HG03095 (cell line): ENCODE data around the gene LARP6.
"Not testable (repeated sequence)": the region's sequence is repeated elsewhere in the genome, so short reads cannot be mapped to it uniquely, and the experiment has no call there.

Experiments
- ATAC-seq: cut with Tn5 transposase; IDR thresholded peaks from one replicate; pipeline ENCODE4 v1.9.1; 2021; ENCODE audit warnings: moderate library complexity; ENCODE audit not compliant: unreplicated experiment

The LARP6 gene

DNA sequence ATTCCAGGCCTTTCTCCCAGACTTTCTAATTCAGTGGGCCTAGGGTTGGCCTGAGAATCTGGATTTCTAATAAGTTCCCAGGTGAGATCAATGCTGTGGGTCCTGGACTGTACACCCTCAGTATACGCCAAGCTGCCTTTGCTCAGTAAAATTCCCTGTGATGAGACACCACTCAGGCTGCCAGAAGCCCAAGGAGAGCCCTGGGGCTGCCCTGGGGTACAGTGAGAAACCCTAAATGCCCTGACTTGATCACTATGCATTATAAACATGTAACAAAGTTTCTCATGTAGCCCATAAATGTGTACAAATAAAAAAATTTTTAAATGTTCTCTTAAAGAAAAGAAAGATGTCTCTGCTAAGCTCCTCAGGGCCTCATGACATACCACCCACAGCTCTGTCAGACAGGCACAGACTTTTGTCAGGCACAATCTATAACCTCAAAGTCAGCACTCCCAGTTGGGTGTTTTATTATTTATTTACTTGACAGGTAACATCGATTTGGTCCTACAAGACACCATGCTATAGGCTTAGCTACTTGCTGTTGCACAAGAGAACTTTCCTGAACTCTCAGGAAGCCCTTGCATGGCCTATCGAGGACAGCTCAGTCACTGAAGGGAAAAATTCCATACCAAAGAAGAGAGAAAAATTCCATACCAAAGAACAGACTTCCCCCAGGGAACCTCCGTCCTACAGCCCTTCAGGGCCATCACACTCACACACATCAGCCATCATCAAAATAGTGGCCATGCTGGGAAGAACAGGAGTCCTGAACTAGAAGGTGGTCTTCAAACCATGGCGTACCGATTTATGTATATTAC lies 22.7 kb downstream of the LARP6 start:
- ATAC-seq: no peak

DNA sequence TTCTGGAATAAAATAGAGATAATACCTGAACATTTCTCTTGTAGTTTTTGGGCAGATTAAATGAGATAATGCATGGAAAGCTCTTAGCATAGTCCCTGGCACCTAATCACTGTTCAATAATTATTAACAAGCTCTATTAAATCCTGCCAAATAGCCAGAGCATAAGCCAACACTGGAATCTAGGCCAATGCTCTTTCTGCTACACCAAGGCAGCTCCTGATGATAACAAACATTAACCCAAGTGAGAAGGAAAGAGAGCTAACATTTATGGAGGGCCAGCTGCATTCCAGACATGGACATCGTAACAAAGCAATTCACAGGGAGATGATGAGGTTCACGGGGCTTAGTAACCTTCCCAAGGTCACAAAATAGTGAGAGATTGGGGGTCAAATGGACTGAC lies 23.3 kb downstream of the LARP6 start:
- ATAC-seq: no peak

DNA sequence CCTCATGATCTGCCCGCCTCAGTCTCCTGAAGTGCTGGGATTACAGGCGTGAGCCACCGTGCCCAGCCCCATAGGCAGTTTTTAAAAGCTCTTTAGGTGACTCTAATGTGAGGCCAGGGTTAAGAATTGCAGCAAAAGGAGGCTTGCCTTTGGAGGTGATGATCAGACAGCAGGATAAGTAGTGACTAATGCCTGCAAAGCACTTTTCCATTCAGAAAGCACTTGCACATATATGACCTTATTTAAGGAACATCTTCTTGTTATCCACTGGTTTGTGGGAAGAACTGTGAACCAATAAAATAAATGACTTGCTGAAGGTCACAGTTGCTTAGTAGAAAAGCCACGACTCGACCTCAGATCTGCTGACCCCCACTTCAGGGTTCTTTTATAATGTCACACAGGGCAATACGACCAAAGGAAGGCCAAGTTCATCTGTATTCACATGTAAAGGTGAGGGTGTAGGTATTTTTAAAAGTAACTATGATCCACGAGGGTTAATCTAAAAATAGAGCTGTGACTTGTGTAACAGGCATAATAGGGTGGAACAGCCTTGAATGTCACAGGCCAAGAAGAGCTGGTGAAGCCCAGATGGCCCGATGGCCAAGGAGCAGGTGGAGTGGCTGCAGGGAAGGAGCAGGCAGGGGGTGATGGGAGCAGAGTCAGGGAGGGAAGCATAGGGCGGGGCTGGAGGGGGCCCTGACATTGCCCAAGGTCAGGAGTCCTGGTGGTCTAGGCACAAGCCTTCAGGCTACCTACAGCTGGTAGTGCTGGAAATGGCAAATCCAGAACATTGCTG lies 24.4 kb downstream of the LARP6 start:
- ATAC-seq: no peak

DNA sequence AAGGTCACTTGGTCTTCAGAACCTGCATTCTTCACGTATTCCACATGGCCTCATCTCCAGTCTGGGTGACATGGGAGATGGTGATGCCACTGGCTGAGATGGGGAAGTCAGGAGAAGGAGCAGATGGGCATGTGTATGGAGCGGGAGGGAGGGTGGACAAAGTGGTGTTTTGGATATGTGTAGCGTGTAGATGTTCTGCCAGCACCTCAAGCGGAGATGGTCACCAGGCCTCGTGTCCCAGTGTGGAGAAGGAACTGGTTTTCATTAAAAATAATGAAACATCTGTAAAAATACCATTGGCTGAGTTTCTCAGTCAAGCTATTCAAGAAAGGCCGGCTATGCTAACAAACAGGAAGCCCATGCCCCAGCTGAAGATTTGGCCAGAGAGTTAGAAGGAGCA lies 26.2 kb downstream of the LARP6 start:
- ATAC-seq: no peak

DNA sequence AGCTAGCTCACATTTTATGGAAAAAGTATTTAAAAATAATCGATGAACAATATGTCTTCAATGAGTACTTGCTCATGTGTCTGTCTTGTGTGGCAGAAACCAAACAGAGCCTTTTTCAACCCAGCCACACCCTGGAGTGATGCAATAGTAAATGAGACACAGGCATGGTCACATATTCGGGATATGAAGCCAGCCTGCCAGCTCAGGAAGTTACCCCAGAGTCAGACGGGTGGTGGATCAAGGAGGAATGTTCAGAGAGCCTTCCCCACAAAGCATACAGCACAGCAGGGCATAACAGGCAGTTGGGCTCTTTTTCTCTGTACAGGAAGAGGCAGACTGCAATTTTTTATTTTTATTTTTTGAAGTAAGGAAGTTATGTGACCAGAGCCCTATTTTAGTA lies 27.3 kb downstream of the LARP6 start:
- no peak for ATAC-seq

DNA sequence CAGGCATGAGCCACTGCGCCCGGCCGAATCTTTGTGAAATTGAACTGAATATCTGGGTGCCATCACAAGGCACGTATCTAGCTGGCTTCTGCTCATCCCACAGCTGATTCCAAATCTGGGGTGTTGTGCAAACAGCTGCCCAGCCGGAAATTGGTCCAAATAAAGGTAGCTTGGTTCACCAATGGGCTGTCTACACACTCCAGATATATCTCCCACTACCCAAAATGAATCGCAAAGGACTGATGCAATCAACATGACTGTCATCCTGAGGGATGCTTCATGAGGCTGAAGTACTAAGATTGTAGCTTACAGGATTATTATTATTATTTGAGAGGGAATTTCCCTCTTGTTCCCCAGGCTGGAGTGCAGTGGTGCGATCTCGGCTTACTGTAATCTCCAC lies 28.1 kb downstream of the LARP6 start:
- ATAC-seq: no peak

DNA sequence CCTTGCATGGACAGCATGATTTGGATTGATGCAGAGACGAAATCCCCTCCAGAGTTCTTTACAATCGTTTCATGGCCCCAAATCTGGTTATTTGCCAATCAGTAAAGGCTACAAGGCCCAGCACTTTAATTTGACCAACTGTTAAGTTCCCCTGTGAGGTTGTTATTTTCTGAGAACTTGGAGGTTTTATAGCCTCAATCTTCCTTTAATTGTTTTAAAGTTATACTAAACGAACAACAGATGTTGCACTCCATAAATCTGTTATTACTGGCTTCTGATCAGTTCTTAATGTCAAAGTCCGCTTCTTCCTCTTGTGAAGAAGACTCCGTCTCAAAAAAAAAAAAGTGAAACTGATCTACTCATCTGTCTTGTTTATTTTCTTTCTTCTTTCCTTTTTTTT lies 30.8 kb downstream of the LARP6 start:
- no peak for ATAC-seq

DNA sequence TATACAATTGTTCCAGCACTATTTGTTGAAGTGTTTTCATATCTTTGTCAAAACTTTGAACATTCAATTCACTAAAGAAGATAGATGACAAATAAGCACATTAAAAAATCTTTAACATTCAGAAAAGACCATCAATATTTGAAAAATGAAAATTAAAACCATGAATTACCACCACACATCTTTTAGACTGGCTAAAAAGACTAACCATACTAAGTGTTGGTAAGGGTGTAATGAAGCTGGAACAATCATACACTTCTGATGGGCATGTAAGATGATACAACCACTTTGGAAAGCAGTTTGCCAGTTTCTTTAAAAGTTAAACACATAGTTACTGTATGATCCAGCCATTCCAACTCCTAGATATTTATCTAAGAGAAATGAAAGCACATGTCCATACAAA lies 33.7 kb downstream of the LARP6 start:
- ATAC-seq: no peak

DNA sequence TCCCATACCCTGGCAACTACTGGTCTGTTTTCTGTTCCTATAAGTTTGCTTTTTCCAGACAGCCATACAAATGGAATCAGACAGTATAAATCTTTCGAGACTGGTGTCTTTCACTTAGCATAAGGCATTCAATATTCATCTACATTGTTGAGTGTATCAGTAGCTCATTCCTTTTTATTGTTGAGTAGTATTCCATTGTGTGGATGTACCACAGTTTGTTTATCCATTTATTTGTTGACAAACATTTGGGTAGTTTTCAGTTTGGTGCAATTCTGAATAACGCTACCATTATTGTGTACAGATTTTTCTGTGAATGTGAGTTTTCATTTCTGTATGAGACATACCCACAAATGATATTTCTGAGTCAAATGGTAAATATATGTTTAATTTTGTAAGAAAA lies 35.4 kb downstream of the LARP6 start:
- ATAC-seq: no peak

DNA sequence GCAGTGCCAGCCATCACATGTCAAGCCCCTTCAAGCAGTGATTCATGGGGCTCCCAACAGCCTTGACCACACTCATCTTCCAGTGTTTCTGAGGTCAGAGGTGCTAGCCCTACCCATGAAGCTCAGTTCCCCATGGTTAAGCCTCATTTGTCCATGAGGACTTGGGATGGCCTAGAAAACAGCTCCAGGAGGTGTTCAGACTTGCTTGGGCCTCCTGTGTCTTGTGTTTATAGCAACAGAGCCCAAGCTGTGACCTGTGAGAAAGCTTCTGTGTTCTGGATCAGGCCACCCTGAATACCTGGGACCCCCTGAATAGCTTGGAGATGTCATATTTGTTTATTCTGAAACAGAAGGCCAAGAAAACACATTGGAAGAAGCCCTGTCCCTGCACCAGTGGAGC lies 36.7 kb downstream of the LARP6 start:
- ATAC-seq: no peak

DNA sequence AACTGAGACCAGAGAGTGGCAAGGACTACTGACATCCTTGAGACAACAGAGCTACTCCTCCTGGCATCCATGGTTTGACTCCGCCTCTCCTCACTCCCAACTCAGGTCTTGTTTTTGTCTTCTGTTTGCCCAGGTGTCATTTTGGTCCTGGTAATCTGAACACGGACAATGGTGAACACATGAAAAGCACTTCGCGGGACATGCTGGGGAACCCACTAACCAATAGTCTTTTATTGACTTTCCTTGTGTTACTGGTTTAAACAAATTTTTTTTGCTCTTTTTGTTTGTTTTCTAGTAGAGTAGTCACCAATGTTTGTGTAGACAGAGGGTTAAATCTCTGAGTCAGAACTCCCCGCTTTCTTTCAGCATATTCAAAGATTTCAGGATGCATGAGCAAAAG lies 38.4 kb downstream of the LARP6 start:
- ATAC-seq: no peak

DNA sequence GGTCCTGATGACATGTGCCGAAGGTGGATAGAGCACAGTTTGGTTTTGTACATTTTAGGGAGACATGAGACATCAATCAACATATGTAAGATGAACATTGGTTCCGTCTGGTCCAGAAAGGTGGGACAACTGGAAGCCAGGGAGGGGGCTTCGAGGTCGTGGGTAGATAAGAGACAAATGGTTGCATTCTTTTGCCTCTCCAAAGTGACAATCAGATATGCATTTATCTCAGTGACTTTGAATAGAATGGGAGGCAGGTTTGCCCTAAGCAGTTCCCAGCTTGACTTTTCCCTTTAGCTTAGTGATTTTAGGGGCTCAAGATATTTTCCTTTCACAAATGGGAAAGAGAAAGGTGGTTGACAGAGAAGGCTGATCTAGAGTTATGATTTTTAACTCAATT lies 38.9 kb downstream of the LARP6 start:
- ATAC-seq: not testable (repeated sequence)

DNA sequence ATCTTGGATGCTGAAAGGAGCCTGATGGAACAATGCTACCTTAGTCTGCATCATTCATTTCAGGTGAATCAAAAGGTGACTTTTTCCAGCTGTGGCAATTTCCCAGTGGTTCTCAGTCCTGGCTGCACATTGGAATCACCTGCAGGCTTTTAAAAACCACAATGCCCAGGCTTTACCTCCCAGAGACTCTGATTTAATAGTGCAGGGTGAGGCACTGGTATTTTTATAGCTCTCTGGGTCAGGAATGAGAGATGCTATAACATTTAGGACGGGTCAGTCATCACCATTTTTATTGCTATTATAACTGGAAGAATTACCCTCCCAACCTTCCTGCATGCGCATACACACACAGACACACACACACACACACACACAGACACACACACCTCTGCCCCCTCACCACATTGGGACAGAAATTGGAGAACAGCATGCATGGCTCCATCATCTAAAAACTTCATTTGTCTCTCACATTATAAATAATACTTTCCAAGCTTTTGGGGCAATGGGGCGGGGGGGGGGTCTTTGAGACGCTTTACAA lies 41.1 kb downstream of the LARP6 start:
- ATAC-seq: no peak

DNA sequence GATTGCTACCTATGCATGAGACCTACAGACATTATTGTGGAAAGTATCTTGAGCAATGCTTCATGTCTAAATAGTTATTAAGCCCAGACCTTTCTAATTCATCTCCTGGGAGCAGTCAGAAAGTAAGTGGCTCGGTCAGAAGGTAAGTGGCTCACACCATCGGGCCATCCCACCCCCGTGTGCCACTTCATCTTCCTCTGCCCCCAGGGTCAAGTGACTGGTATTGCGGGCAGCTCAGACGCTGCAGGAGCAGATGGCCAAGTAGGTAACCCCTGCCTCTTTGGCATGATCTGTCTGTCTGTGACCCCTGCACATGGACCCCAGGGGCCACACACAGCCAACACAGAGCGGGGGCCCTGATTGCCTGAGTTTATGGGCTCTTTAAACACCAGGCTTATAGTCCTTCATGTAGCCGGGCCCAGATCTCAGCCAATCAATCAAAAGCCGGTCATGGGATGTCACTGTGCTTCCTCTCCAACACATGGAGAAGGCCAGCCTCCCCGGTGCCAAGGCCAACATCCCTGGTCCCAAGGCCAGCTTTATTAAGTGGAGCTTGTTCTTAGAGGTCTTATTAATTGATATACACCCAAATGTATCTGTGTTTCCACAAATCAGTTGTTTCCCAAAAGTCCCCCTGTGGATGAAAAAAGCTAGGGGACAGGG lies 42.9 kb downstream of the LARP6 start:
- ATAC-seq: no peak

DNA sequence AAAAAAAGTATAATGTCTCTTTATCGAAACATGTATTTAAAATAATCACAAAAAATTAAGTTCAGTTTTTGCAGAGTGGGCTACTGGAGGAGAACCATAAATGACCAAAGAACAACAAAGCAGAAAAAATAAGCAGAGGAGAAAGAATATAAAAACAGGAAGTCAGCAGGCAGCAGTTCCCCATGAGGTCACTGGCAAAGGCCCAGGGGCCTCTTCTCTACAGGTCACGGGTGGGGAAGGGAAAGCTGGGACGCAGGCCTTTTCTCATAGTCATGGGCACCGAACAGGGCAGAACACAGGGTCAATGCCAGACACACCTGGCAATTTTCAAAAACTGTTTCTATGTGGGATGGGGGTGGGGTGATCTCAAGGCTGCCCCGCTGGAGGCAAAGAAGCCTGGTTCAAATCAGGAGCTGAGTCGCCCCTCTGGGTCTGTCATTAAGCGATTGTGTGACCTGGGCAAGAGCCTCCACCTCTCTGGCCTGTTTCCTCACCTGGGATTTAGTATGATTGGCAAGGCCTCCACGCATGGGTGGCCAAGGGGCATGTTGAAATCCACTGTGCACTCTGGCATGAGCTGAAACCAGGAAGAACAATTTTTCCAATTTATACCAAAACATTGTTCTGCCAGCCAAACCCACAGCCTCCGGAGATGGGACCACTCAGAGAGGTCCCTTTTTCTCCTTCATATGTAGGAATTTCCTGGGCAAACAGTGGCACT lies 46.8 kb downstream of the LARP6 start:
- ATAC-seq: no peak

DNA sequence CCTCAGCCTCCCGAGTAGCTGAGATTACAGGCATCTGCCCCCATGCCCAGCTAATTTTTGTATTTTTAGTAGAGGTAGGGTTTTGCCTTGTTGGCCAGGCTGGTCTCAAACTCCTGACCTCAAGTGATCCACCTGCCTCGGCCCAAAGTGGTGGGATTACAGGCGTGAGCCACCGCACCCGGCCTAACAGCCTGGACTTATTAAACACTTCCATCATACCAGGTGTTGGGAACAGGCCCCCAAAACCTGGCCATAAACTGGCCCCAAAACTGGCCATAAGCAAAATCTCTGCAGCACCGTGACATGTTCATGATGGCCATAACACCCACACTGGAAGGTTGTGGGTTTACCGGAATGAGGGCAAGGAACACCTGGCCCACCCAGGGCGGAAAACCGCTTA lies 49.6 kb downstream of the LARP6 start:
- not testable (repeated sequence) for ATAC-seq

DNA sequence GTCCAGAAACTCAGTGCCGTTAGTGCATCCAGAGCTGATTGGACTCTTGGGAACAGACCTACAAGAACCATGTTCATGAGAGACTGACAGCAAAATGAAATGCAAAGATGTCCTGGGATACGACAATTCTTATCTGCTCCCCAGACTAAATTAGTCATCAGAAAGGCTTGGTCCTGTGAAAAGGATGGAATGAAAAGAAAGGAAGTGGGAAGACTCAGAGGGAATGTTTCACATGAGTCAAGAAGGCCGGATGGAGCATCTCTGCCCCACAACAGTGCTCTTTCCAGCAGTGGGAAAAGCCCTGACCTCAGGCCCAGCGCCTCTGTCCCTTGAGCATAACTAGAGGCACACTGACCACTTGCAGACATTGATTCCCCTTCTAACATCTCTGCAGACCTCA lies 51.3 kb downstream of the LARP6 start:
- no peak for ATAC-seq

DNA sequence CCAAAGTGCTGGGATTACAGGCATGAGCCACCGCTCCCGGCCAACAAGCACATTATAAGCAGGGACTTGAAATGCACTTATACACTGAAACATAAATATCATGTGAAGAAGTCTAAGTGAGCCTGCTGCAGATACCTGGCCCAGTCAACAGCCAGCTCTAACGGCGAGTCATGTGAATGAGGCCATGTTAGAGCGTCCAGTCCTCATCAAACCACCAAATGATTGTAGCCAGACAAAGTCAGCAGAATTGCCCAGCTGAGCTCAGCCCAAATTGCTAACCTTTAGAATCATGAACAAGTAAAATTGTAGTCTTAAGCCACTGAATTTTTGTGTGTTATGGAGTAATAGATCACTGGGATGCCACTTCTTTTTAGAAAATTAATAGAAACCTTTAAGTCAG lies 52.8 kb downstream of the LARP6 start:
- no peak for ATAC-seq

DNA sequence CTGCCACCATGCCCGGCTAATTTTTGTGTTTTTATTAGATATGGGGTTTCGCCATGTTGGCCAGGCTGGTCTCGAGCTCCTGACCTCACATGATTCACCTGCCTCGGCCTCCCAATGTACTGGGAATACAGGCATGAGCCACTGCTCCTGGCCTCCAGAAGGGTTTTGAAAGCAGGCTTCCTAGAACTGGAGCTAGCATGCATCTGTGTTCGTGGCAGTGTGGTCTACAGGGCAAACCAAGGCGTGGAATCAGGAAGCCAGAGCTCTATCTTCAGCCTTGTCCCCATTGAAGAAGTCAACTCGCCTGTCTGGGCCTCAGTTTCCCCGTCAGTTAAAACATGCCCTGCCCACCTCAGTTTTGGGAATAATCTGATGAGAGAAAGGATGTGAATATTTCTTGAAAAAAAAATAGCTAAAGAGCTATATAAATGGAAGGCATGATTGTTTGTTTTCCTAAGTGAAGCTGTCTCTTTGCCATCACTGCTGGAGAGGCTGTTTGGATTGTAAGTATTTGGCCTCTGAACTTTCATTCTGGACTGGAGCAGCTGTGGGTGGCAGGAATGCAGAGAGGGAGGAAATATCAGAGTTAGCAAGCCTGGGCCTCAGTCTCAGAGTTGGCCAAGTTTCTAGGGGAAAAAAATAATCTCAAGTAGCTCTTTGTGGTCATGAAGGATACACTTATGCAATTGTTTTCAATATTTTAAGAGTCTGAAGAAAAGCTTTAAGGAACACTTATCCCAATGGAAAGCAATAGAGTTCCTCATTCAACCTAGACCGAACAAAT lies 54.1 kb downstream of the LARP6 start:
- ATAC-seq: no peak

DNA sequence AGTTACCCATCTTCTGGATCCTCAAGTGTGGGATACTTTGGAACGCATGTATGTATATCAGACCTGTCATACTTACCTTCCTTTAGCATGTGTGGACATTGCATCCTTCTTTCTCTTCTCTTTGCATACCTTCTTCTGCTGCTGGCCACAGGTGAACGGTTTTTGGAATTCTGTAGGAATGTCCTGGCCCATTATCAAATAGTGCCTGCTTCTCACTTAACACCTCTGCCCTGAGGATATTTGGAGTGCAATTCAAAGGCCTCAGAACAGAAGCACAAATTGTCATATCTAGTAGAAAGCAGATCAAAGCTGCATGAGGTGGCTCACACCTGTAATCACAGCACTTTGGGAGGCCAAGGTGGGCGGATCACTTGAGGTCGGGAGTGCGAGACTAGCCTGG lies 56.5 kb downstream of the LARP6 start:
- ATAC-seq: no peak
